HFFc6 (cell line): ENCODE measurements around the gene MBD5. TPM values are rescaled to one million over a fixed set of nuclear protein-coding genes. Genes with fewer than 3 reads are reported as not detected.

Experiments
- DNase-seq: peaks from one replicate; pipeline ENCODE4 v3.0.0-alpha.2; 2018
- H3K27ac Mint-ChIP-seq: 2 replicates; pipeline ENCODE4 v1.8.0; 2020; ENCODE audit warnings: mild to moderate bottlenecking, mixed read lengths
- H3K27me3 Mint-ChIP-seq: 2 replicates; pipeline ENCODE4 v1.8.0; 2021; ENCODE audit warnings: mild to moderate bottlenecking, moderate library complexity, mixed read lengths; ENCODE audit not compliant: insufficient read depth
- H3K36me3 Mint-ChIP-seq: 2 replicates; pipeline ENCODE4 v1.8.0; 2021; ENCODE audit warnings: low read depth, mixed read lengths
- H3K4me1 Mint-ChIP-seq: 2 replicates; pipeline ENCODE4 v1.8.0; 2020; ENCODE audit warnings: low read depth, mixed read lengths
- H3K4me3 Mint-ChIP-seq: 2 replicates; pipeline ENCODE4 v1.8.0; 2020; ENCODE audit warnings: mild to moderate bottlenecking, moderate library complexity, mixed read lengths
- H3K9me3 Mint-ChIP-seq: 2 replicates; pipeline ENCODE4 v1.8.0; 2020; ENCODE audit warnings: mild to moderate bottlenecking, mixed read lengths
- CTCF ChIP-seq: fragments of 200-600 bp; sonication (generic); IDR thresholded peaks from 2 replicates; pipeline ENCODE4 v1.5.0; 2021; ENCODE audit warnings: antibody characterized with exemption, mild to moderate bottlenecking
- long read RNA-seq: library from polyadenylated mRNA; unstranded; transcript quantifications from one replicate; pipeline ENCODE4 v2.0.0, GENCODE V29; 2019
- total RNA-seq, 6 experiments: library from RNA; stranded (reverse); fragmentation: NEBNext Ultra II Directional; extraction: Animal tissue kit (Norgen Biotek cat#: 25700); gene quantifications; 2 replicates in 1 of 6; 3 replicates in 5 of 6; pipeline ENCODE4 v1.2.3, GENCODE V29; 2021

The MBD5 gene
- total RNA-seq = 10 to 100 TPM; 29.1 to 41.0 (median 35.0) TPM
- long read RNA-seq, full-length matches to known transcripts = 4 of 11 reads
- long read RNA-seq, partial matches to known transcripts = 2 of 11 reads
- long read RNA-seq, other reads (novel, unspliced or antisense) = 5 of 11 reads

DNA sequence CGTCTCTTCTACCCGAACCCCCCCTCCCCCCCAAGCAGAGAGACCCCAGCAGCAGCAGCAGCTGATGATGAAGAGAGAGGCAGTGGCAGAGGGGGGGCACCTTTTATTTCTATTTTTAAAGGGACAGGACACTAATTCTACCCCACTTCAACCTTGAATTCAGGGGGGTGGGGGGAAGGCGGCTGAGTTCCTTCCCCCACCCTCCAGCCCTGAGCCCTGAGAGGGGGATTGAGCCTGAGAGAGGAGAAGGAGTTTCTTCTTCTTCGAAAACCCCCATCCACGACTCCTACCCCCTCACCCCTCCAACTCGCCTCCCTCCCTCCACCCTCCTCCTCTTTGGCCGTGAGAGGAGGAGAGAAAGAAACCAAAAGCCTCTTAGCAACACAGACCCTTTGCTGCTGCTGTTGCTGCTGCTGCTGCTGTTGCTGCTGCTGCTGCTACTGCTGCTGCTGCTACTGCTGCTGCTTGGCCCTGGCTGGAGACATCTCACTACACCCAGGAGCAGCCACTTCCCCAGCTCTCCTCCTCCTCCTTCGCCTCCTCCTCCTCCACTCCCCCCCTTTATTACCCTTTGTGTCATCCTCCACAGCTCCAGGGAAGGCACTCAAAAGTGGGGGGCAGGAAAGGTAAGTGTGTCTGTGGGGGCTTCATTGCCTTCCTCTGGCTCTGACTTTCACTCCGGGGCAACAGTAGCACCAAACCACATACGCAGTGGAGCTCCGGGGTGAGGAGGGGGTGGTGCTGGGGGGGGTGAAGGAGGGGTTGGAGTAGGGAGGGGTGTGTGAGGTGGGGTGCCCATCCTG is at the start of gene MBD5:
Gene MBD5, plus strand, starts transcription at position 33 of the 803 bp plus-strand sequence.
- TF ChIP-seq CTCF = no peak
- H3K27me3 Mint-ChIP-seq = no peaks in the 10 kb centered on the region
- DNase-seq = peak; percentile 54
- peak within 1 kb of the TSS; percentile 83 for H3K27ac Mint-ChIP-seq
- H3K4me1 Mint-ChIP-seq = peaks cover 44% of the 10 kb centered on the region
- H3K36me3 Mint-ChIP-seq = no peaks in the 10 kb centered on the region; the same call in 1 of the 2 replicates
- no peaks in the 10 kb centered on the region for H3K9me3 Mint-ChIP-seq
- peak within 1 kb of the TSS; percentile 99 for H3K4me3 Mint-ChIP-seq

- Mint-ChIP-seq H3K27me3 (no peaks in the 10 kb centered on the region), H3K4me3 (no peak overlapping the region), H3K36me3 (peaks cover 10% of the 10 kb centered on the region), H3K4me1 (peaks cover 5% of the 10 kb centered on the region; the same call in 1 of the 2 replicates), H3K27ac (no peak overlapping the region), H3K9me3 (no peaks in the 10 kb centered on the region)
- no peak for DNase-seq
- TF ChIP-seq CTCF = no peak
Observed at GRCh38 chr2:147976102-147976501, 44.8 kb upstream of the MBD5 start.

GRCh38 chr2:147977679-147978078 is 43.2 kb upstream of the MBD5 start:
- no peak overlapping the region for H3K27ac Mint-ChIP-seq
- no peak overlapping the region for H3K4me3 Mint-ChIP-seq
- TF ChIP-seq CTCF = no peak
- peaks cover 10% of the 10 kb centered on the region for H3K36me3 Mint-ChIP-seq
- H3K9me3 Mint-ChIP-seq = no peaks in the 10 kb centered on the region
- H3K4me1 Mint-ChIP-seq = peaks cover 5% of the 10 kb centered on the region; the same call in 1 of the 2 replicates
- H3K27me3 Mint-ChIP-seq = no peaks in the 10 kb centered on the region
- DNase-seq = no peak

DNA sequence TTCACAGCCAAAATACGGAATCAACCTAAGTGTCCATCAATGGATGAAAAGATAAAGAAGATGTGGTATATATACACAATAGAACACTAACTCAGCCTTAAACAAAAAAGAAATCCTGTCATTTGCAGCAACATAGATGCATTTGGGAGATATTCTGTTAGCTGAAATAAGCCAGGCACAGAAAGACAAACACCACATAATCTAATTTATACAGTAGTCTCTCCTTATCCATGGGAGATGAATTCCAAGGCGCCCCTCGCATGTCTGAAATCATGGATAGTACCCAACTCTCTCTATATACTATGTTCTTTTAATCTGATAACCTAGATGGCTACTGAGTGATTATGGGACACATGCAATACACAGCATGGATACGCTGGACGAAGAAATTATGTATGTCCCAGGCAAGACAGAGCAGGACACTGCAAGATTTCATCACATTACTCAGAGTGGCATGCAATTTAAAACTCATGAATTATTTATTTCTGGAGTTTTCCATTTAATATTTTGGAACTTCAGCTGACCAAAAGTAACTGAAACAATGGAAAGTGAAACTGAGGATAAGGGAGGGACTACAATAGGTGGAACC is 39.9 kb upstream of the MBD5 start:
- DNase-seq = no peak
- peaks cover 10% of the 10 kb centered on the region for H3K36me3 Mint-ChIP-seq
- H3K9me3 Mint-ChIP-seq = no peaks in the 10 kb centered on the region
- H3K4me1 Mint-ChIP-seq = peaks cover 5% of the 10 kb centered on the region; the same call in 1 of the 2 replicates
- H3K4me3 Mint-ChIP-seq = no peak overlapping the region
- no peak for TF ChIP-seq CTCF
- no peaks in the 10 kb centered on the region for H3K27me3 Mint-ChIP-seq
- H3K27ac Mint-ChIP-seq = no peak overlapping the region

DNA sequence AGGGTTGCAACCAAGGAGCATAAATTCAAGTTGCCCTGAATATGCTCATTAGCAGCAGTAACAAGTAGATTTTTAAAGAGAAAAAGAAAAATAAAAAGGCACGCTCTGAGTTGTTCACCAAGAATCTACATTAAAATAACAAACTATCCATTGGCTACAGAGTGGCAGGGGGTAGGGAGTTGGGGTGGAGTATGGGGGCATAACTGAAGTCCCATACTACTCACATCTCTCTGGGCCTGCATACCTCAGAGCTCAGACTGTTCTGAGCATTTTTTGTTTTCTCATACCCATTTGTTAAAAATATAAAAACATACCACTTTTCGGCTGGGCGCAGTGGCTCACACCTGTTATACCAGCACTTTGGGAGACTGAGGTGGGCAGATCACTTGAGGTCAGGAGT is 31.8 kb upstream of the MBD5 start:
- no peak for TF ChIP-seq CTCF
- DNase-seq = no peak
- Mint-ChIP-seq H3K36me3 (no peaks in the 10 kb centered on the region), H3K27me3 (no peaks in the 10 kb centered on the region), H3K27ac (peak overlapping the region; percentile 21; the same call in 1 of the 2 replicates), H3K4me1 (peaks cover 16% of the 10 kb centered on the region), H3K9me3 (no peaks in the 10 kb centered on the region), H3K4me3 (no peak overlapping the region)
